Hepatocyte (in vitro differentiated cells): ENCODE data around the gene FOXRED1.

ENCODE experiments used
- CTCF ChIP-seq: fragments of 200-600 bp; sonication (generic); IDR thresholded peaks from 2 replicates; pipeline ENCODE4 v1.5.1; 2016; ENCODE audit warnings: antibody characterized with exemption, mild to moderate bottlenecking; ENCODE audit not compliant: poor library complexity
- EZH2 ChIP-seq: fragments of 200-600 bp; sonication (generic); IDR thresholded peaks from 2 replicates; pipeline ENCODE4 v1.6.1; 2016; ENCODE audit warnings: antibody characterized with exemption, mild to moderate bottlenecking, borderline replicate concordance

- TF ChIP-seq CTCF, result no peak
- no peak for TF ChIP-seq EZH2
Measured at GRCh38 chr11:126311401-126312291, 42.7 kb downstream of the FOXRED1 start.
